H1 (cell line): ENCODE measurements around the gene SPATA16. TPM values are rescaled to one million over a fixed set of nuclear protein-coding genes. Genes with fewer than 3 reads are reported as not detected.
A peak's percentile ranks its signal among the peaks of the same experiment; 100 is the strongest.

Experiments used
- CTCF ChIA-PET: fragments of 300-600 bp; sonication (Branson Sonifier 250); formaldehyde crosslinking; loops from one replicate; lab custom pipeline; 2021; ENCODE audit not compliant: partially characterized antibody; lab: Charles Lee
- POLR2A ChIA-PET: fragments of 300-600 bp; sonication (Branson Sonifier 250); formaldehyde crosslinking; loops from one replicate; lab custom pipeline; 2021; ENCODE audit warnings: inconsistent platforms; ENCODE audit not compliant: partially characterized antibody; lab: Charles Lee
- DNase-seq, 2 experiments: peaks; one replicate each; pipeline versions ENCODE4 v3.0.0 to v3.0.0-alpha.2; 2010 to 2022; ENCODE audit warnings: low spot score in 2 of 2, low read depth in 1 of 2, mixed read lengths in 1 of 2
- FAIRE-seq: peaks from 2 replicates; lab custom pipeline; 2011; peaks lifted over from hg19 to GRCh38; lab: Jason Lieb, UNC
- H2AFZ ChIP-seq: 2 replicates; pipeline ENCODE4 v1.8.1; 2012; ENCODE audit warnings: low read length, inconsistent platforms
- H2AK5ac ChIP-seq: 2 replicates; pipeline ENCODE4 v1.6.1; 2013; ENCODE audit warnings: low read depth, low read length
- H2BK120ac ChIP-seq: replicated peaks from 2 replicates; pipeline ENCODE3; 2013; ENCODE audit warnings: low read depth, low read length, inconsistent platforms
- H2BK12ac ChIP-seq: 2 replicates; pipeline ENCODE4 v1.6.1; 2013; ENCODE audit warnings: low read depth, low read length
- H2BK15ac ChIP-seq: 2 replicates; pipeline ENCODE4 v1.6.1; 2013; ENCODE audit warnings: low read length
- H2BK20ac ChIP-seq: 2 replicates; pipeline ENCODE4 v1.6.1; 2013; ENCODE audit warnings: low read length
- H2BK5ac ChIP-seq: 2 replicates; pipeline ENCODE4 v1.6.1; 2013; ENCODE audit warnings: low read depth, low read length
- H3K14ac ChIP-seq: 2 replicates; pipeline ENCODE4 v1.6.1; 2013; ENCODE audit warnings: inconsistent platforms; ENCODE audit not compliant: insufficient read length
- H3K18ac ChIP-seq: 2 replicates; pipeline ENCODE4 v1.6.1; 2013; ENCODE audit warnings: low read length; ENCODE audit errors: extremely low read depth
- H3K23ac ChIP-seq: 2 replicates; pipeline ENCODE4 v1.6.1; 2013; ENCODE audit warnings: inconsistent platforms; ENCODE audit not compliant: insufficient read length
- H3K23me2 ChIP-seq: 2 replicates; pipeline ENCODE4 v1.6.1; 2013; ENCODE audit warnings: low read depth, low read length
- H3K27ac ChIP-seq: 2 replicates; pipeline ENCODE4 v1.6.1; 2011; ENCODE audit warnings: low read depth, low read length, inconsistent platforms
- H3K27me3 ChIP-seq, 4 experiments: replicated peaks in 1 of 4; 1 replicate in 1 of 4; 2 replicates in 3 of 4; pipeline versions ENCODE4 v1.6.1 to v1.8.1; 2011 to 2013; ENCODE audit warnings: low read length in 3 of 4, mild to moderate bottlenecking in 3 of 4, inconsistent platforms in 2 of 4, mixed read lengths in 2 of 4, moderate library complexity in 1 of 4; ENCODE audit not compliant: control insufficient read depth in 3 of 4, insufficient read depth in 3 of 4; ENCODE audit errors: extremely low read depth in 1 of 4
- H3K36me3 ChIP-seq, 4 experiments: 2 replicates each; pipeline versions ENCODE4 v1.6.1 to v1.8.1; 2011 to 2013; ENCODE audit warnings: mild to moderate bottlenecking in 4 of 4, low read length in 3 of 4, moderate library complexity in 2 of 4, control low read depth in 1 of 4, inconsistent platforms in 1 of 4; ENCODE audit not compliant: insufficient read depth in 4 of 4, control insufficient read depth in 2 of 4
- H3K4ac ChIP-seq: replicated peaks from 2 replicates; pipeline ENCODE3; 2013; ENCODE audit warnings: low read length, low read depth, mixed read lengths, inconsistent platforms; ENCODE audit not compliant: insufficient read length
- H3K4me1 ChIP-seq, 4 experiments: replicated peaks in 1 of 4; 1 replicate in 1 of 4; 2 replicates in 3 of 4; pipeline versions ENCODE4 v1.6.1 to v1.8.1; 2011 to 2013; ENCODE audit warnings: low read length in 3 of 4, inconsistent platforms in 2 of 4, mixed read lengths in 1 of 4; ENCODE audit not compliant: insufficient read depth in 4 of 4, control insufficient read depth in 3 of 4
- H3K4me2 ChIP-seq, 2 experiments: 2 replicates each; pipeline versions ENCODE4 v1.6.1 to v1.8.1; 2011 to 2013; ENCODE audit warnings: low read depth in 2 of 2, low read length in 2 of 2, control low read depth in 1 of 2, inconsistent platforms in 1 of 2, mild to moderate bottlenecking in 1 of 2; ENCODE audit not compliant: insufficient read depth in 1 of 2
- H3K4me3 ChIP-seq, 4 experiments: fragments of 200-600, 300-600 bp in 1 of 4; sonication (generic), shearing (Covaris generic), sonication (Bioruptor Twin) in 1 of 4; 2 replicates each; pipeline versions ENCODE4 v1.5.1 to v1.8.1; 2011 to 2016; ENCODE audit warnings: low read length in 4 of 4, low read depth in 3 of 4, control low read depth in 2 of 4, inconsistent platforms in 2 of 4, mild to moderate bottlenecking in 2 of 4, mixed read lengths in 1 of 4, moderate library complexity in 1 of 4; ENCODE audit not compliant: insufficient read depth in 2 of 4; ENCODE audit errors: extremely low read depth in 1 of 4
- H3K56ac ChIP-seq: replicated peaks from 2 replicates; pipeline ENCODE3; 2013; ENCODE audit warnings: low read depth, mild to moderate bottlenecking, mixed read lengths, low read length, inconsistent platforms; ENCODE audit not compliant: insufficient read length
- H3K79me1 ChIP-seq: 2 replicates; pipeline ENCODE4 v1.6.1; 2013; ENCODE audit warnings: low read depth, low read length, control low read depth
- H3K79me2 ChIP-seq, 2 experiments: 2 replicates each; pipeline versions ENCODE4 v1.6.1 to v1.8.1; 2012 to 2013; ENCODE audit warnings: low read length in 2 of 2, mild to moderate bottlenecking in 2 of 2, inconsistent platforms in 1 of 2; ENCODE audit not compliant: insufficient read depth in 2 of 2, control insufficient read depth in 1 of 2
- H3K9ac ChIP-seq, 4 experiments: replicated peaks in 1 of 4; 1 replicate in 1 of 4; 2 replicates in 3 of 4; pipeline versions ENCODE4 v1.6.1 to v1.8.1; 2011 to 2013; ENCODE audit warnings: low read depth in 3 of 4, low read length in 3 of 4, control low read depth in 2 of 4, mild to moderate bottlenecking in 2 of 4, moderate library complexity in 2 of 4, inconsistent platforms in 1 of 4; ENCODE audit errors: extremely low read depth in 1 of 4
- H3K9me3 ChIP-seq, 2 experiments: 2 replicates each; pipeline versions ENCODE4 v1.6.1 to v1.8.1; 2012 to 2013; ENCODE audit warnings: mild to moderate bottlenecking in 2 of 2, moderate library complexity in 2 of 2, control low read depth in 1 of 2, inconsistent platforms in 1 of 2, low read depth in 1 of 2, low read length in 1 of 2, mixed read lengths in 1 of 2; ENCODE audit not compliant: insufficient read depth in 2 of 2
- H4K20me1 ChIP-seq, 2 experiments: replicated peaks in 1 of 2; 2 replicates each; pipeline versions ENCODE3 to v1.8.1; 2011 to 2013; ENCODE audit warnings: inconsistent platforms in 2 of 2, low read length in 2 of 2, mild to moderate bottlenecking in 1 of 2; ENCODE audit not compliant: insufficient read depth in 2 of 2, control insufficient read depth in 1 of 2
- H4K5ac ChIP-seq: 2 replicates; pipeline ENCODE4 v1.6.1; 2013; ENCODE audit warnings: low read length, low read depth, mixed read lengths, inconsistent platforms; ENCODE audit not compliant: insufficient read length
- H4K8ac ChIP-seq: 2 replicates; pipeline ENCODE4 v1.8.0; 2013; ENCODE audit warnings: mild to moderate bottlenecking, moderate library complexity, low read length, inconsistent platforms; ENCODE audit not compliant: insufficient read depth; ENCODE audit errors: extremely low read depth
- H4K91ac ChIP-seq: replicated peaks from 2 replicates; pipeline ENCODE3; 2013; ENCODE audit warnings: low read length, mixed read lengths, inconsistent platforms; ENCODE audit not compliant: insufficient read length
- BACH1 ChIP-seq: IDR thresholded peaks from 2 replicates; pipeline ENCODE4 v1.6.1; 2012; ENCODE audit warnings: low read length, improper control_type of control experiment
- TAF1 ChIP-seq: IDR thresholded peaks from 2 replicates; pipeline ENCODE4 v1.6.1; 2011; ENCODE audit warnings: mild to moderate bottlenecking, low read depth, low read length
- WGBS, 2 experiments: shearing (Covaris generic) in 1 of 2; methylation state at CpG; one replicate each; pipeline versions ENCODE4 v1.1.6 to v1.1.7; 2013 to 2015; ENCODE audit warnings: low lambda C conversion rate in 2 of 2, mixed read lengths in 2 of 2, inconsistent platforms in 1 of 2, low coverage in 1 of 2, missing lambda C conversion rate in 1 of 2; ENCODE audit not compliant: insufficient replicate concordance in 2 of 2, insufficient coverage in 1 of 2, insufficient read length in 1 of 2; ENCODE audit errors: extremely low coverage in 1 of 2, missing lambda C conversion rate in 1 of 2; 5-methylcytosine and 5-hydroxymethylcytosine counted together
- polyA plus RNA-seq, 7 experiments: library from polyadenylated mRNA; depleted of rRNA in 3 of 7; stranded (reverse) in 5 of 7; unstranded in 2 of 7; fragments of >200 nt in 5 of 7; fragments of 200-250 nt in 2 of 7; gene quantifications; 1 replicate in 5 of 7; 2 replicates in 1 of 7; 4 replicates in 1 of 7; pipeline versions ENCODE4 v1.2.1 to v1.2.3, GENCODE V29; 2011 to 2013; ENCODE audit warnings: missing spikeins in 2 of 7, mixed read lengths in 2 of 7
- total RNA-seq: library from RNA; stranded (reverse); fragmentation: NEBNext Ultra II Directional; extraction: Animal tissue kit (Norgen Biotek cat#: 25700); gene quantifications from 2 replicates; pipeline ENCODE4 v1.2.1, GENCODE V29; 2021

The SPATA16 gene
- total and polyA plus RNA-seq, 2 of the 8 experiments (the other 6 are each of a cell fraction or from before 2014, with no cell fraction given): 0.05 to 2.7 TPM

- no peak overlapping the region for H3K4ac ChIP-seq
- H3K79me1 ChIP-seq: no peaks in the 10 kb centered on the region
- H3K9me3 ChIP-seq: no peaks in the 10 kb centered on the region
- H3K27me3 ChIP-seq: no peaks in the 10 kb centered on the region
- H4K91ac ChIP-seq: peak overlapping the region; percentile 36
- H4K20me1 ChIP-seq: no peaks in the 10 kb centered on the region
- H2AFZ ChIP-seq: peak overlapping the region; percentile 99
- no peak overlapping the region for H3K27ac ChIP-seq
- no peak overlapping the region for H3K4me3 ChIP-seq
- POLR2A ChIA-PET: no interaction called here
- H2BK120ac ChIP-seq: no peak overlapping the region
- H3K23ac ChIP-seq: no peak overlapping the region
- CTCF ChIA-PET: interaction anchor here (0.7 to 0.9 kb wide), 2 partner anchors 37 to 44 kb away, joined by 3 read pairs; no protein-coding TSS in a partner anchor
- H3K56ac ChIP-seq: no peak overlapping the region
- H3K9ac ChIP-seq: no peak overlapping the region
- no peaks in the 10 kb centered on the region for H3K4me1 ChIP-seq
- no peaks in the 10 kb centered on the region for H3K36me3 ChIP-seq
- H3K14ac ChIP-seq: no peak overlapping the region
- no peak overlapping the region for H3K4me2 ChIP-seq
- no peak overlapping the region for H3K18ac ChIP-seq
- TF ChIP-seq TAF1 (no peak), BACH1 (no peak)
- WGBS, 2 experiments: 81% methylated on average over 3 of the region's 3 CpGs; no CpG with 5 or more reads in 1 of the 2 experiments
- peak in 1 of 2 experiments; percentile 5 for DNase-seq
- H2BK15ac ChIP-seq: 0 out of 2 replicates have a peak overlapping the region, but pooled peaks have one; percentile 19
- H2BK20ac ChIP-seq: 0 out of 2 replicates have a peak overlapping the region, but pooled peaks have one; percentile 9
- no peak overlapping the region for H4K8ac ChIP-seq
- H2BK5ac ChIP-seq: no peak overlapping the region
- no peak overlapping the region for H4K5ac ChIP-seq
- no peak overlapping the region for H2BK12ac ChIP-seq
- H2AK5ac ChIP-seq: no peak overlapping the region
- no peak for FAIRE-seq
- no peaks in the 10 kb centered on the region for H3K79me2 ChIP-seq
- H3K23me2 ChIP-seq: no peaks in the 10 kb centered on the region
These were observed 75.5 kb downstream of the SPATA16 start for GRCh38 chr3:173065543-173065981.
